Choroid plexus epithelial cell (primary cell): Measurements from ENCODE around the gene TBC1D14.

Source experiments
- DNase-seq: peaks from one replicate; pipeline ENCODE4 v3.0.0-alpha.2; 2010; ENCODE audit warnings: low read depth
- H3K4me3 ChIP-seq: 2 replicates; pipeline ENCODE4 v1.5.1; 2011; ENCODE audit warnings: low read depth, mild to moderate bottlenecking, control low read depth, low read length, moderate library complexity
- CTCF ChIP-seq: conservative IDR thresholded peaks from 2 replicates; pipeline ENCODE4 v1.5.1; 2011; ENCODE audit warnings: low read depth, mild to moderate bottlenecking, control low read depth, inconsistent platforms, low read length, moderate library complexity

The TBC1D14 gene

GRCh38 chr4:6943012-6943884 lies 33.6 kb downstream of the TBC1D14 start:
- no peak for TF ChIP-seq CTCF
- H3K4me3 ChIP-seq = no peak overlapping the region
- DNase-seq = no peak

- H3K4me3 ChIP-seq = no peak overlapping the region
- DNase-seq = no peak
- TF ChIP-seq CTCF = no peak
These were observed 34.2 kb downstream of the TBC1D14 start for GRCh38 chr4:6943885-6944225.

DNA sequence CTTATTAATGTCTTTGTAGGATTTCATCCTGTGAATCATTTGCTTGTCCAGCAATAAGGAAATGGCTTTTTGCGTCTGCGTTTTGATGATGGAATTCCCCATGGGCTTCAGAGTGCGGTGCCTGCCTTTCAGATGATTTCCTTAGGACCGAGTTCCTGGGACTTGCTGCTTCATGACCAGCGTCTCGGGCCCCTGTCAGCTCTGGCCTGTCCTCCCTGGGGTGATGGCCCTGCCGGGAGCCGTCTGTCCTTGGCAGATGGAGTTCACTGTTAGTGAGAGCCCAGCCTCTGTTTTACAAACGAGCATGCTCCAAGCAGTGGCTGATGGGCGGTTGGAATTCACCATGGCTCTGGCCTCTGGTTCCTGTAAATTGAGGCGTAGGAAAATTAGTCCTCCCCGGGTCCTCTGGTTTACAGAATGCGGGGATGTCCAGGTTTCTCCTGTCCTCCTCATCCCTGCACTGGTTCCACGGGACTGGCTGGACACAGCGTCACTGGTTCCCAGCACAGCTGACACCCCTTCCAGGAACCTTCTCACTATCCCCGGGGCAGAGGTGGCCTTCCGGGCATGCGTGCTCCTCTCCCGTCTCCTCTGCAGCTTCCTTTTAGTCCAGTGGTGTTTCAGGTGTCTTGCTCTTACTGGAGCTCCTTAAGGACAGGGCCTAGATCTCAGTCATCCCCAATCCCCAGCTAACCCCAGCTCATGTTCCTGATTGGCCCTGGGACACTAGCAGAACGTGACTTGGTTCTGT lies 34.9 kb downstream of the TBC1D14 start:
- TF ChIP-seq CTCF = no peak
- H3K4me3 ChIP-seq = no peak overlapping the region
- no peak for DNase-seq

- no peak for TF ChIP-seq CTCF
- no peak overlapping the region for H3K4me3 ChIP-seq
- no peak for DNase-seq
These were observed 35.4 kb downstream of the TBC1D14 start for GRCh38 chr4:6945052-6945409.

DNA sequence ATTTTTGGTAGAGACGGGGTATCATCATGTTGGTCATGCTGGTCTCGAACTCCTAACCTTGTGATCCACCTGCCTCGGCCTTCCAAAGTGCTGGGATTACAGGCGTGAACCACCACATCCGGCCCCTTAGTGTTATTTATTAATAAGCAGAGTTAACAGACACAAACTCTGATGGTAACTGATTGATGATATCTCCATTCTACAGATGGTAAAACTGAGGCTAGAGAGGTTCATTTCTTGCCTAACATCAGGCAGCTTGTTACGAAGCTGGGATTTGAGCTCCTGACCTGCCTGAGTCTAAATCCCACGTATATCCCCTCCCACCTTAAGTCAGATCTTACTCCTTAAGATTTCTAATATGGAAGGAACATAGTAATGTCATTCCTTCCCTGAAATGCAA lies 36.9 kb downstream of the TBC1D14 start:
- DNase-seq = no peak
- no peak overlapping the region for H3K4me3 ChIP-seq
- TF ChIP-seq CTCF = no peak

- H3K4me3 ChIP-seq = no peak overlapping the region
- TF ChIP-seq CTCF = no peak
- DNase-seq = no peak
These were observed 38.5 kb downstream of the TBC1D14 start for GRCh38 chr4:6948134-6948460.
